Natural killer cell treated with Interleukin-12 subunit alpha and Interleukin-12 subunit beta and Interleukin-15 and Interleukin-18, amount 100 ng/mL, for 72 hours (primary cell): Measurements from ENCODE around the gene RASGRF1. TPM values are rescaled to one million over a fixed set of nuclear protein-coding genes. Genes with fewer than 3 reads are reported as not detected.
A peak's percentile ranks its signal among the peaks of the same experiment; 100 is the strongest.
"Not testable (repeated sequence)": the region's sequence is repeated elsewhere in the genome, so short reads cannot be mapped to it uniquely, and the experiment has no call there.

Source experiments
- ATAC-seq, 2 donors: fragments of 150-1000 bp; cut with Tn5 transposase in 1 of 2; sonication (Bioruptor Pico), chemical (Tn5 transposase) in 1 of 2; 2 replicates each; pipeline ENCODE4 v1.10.0; 2021
- DNase-seq: peaks from one replicate; pipeline ENCODE4 v3.0.0; 2022; ENCODE audit warnings: low spot score
- H3K27ac Mint-ChIP-seq, 2 donors: 1 replicate in 1 of 2; 2 replicates in 1 of 2; pipeline ENCODE4 v1.8.0; 2022; ENCODE audit warnings: mixed read lengths in 2 of 2, mild to moderate bottlenecking in 1 of 2, moderate library complexity in 1 of 2
- H3K27me3 Mint-ChIP-seq, 2 donors: 1 replicate in 1 of 2; 2 replicates in 1 of 2; pipeline ENCODE4 v1.8.0; 2022; ENCODE audit warnings: mixed read lengths in 2 of 2
- H3K36me3 Mint-ChIP-seq: one replicate; pipeline ENCODE4 v1.8.0; 2022; ENCODE audit warnings: mixed read lengths
- H3K4me1 Mint-ChIP-seq, 2 donors: 1 replicate in 1 of 2; 2 replicates in 1 of 2; pipeline ENCODE4 v1.8.0; 2022; ENCODE audit warnings: low read depth in 2 of 2, mixed read lengths in 2 of 2, mild to moderate bottlenecking in 1 of 2
- H3K4me3 Mint-ChIP-seq: one replicate; pipeline ENCODE4 v1.8.0; 2022; ENCODE audit warnings: mixed read lengths
- H3K9me3 Mint-ChIP-seq: 2 replicates; pipeline ENCODE4 v1.8.0; 2022; ENCODE audit warnings: mixed read lengths
- total RNA-seq, 2 donors: library from RNA; stranded (reverse); gene quantifications; one replicate each; pipeline ENCODE4 v1.2.3, GENCODE V29; 2022

RASGRF1 gene
- total RNA-seq, 2 donors from 2014 or later: 0.11 TPM; not detected in 1

- H3K27ac Mint-ChIP-seq: no peak overlapping the region
- no peaks in the 10 kb centered on the region for H3K27me3 Mint-ChIP-seq
- H3K4me3 Mint-ChIP-seq: no peak overlapping the region
- ATAC-seq (no peak), DNase-seq (no peak)
- H3K9me3 Mint-ChIP-seq: no peaks in the 10 kb centered on the region
- H3K4me1 Mint-ChIP-seq: no peaks in the 10 kb centered on the region
- H3K36me3 Mint-ChIP-seq: no peaks in the 10 kb centered on the region
These were observed 159.8 kb downstream of the RASGRF1 start for GRCh38 chr15:78930577-78931388.

GRCh38 chr15:78929536-78930264 lies 160.9 kb downstream of the RASGRF1 start:
- DNase-seq (no peak), ATAC-seq (no peak)
- no peaks in the 10 kb centered on the region for H3K27me3 Mint-ChIP-seq
- H3K27ac Mint-ChIP-seq: peak overlapping the region in 1 of 2 donors; percentile 12
- H3K4me3 Mint-ChIP-seq: no peak overlapping the region
- H3K9me3 Mint-ChIP-seq: no peaks in the 10 kb centered on the region
- no peaks in the 10 kb centered on the region for H3K36me3 Mint-ChIP-seq
- no peaks in the 10 kb centered on the region for H3K4me1 Mint-ChIP-seq

GRCh38 chr15:78928616-78929093 lies 161.9 kb downstream of the RASGRF1 start:
- no peak for DNase-seq
- H3K27ac Mint-ChIP-seq: no peak overlapping the region
- no peak for ATAC-seq
- no peak overlapping the region for H3K4me3 Mint-ChIP-seq
- no peaks in the 10 kb centered on the region for H3K27me3 Mint-ChIP-seq
- H3K4me1 Mint-ChIP-seq: no peaks in the 10 kb centered on the region
- no peaks in the 10 kb centered on the region for H3K36me3 Mint-ChIP-seq
- H3K9me3 Mint-ChIP-seq: no peaks in the 10 kb centered on the region

- not testable (repeated sequence) for H3K27me3 Mint-ChIP-seq, H3K4me1 Mint-ChIP-seq, H3K36me3 Mint-ChIP-seq, H3K9me3 Mint-ChIP-seq, H3K27ac Mint-ChIP-seq, DNase-seq, ATAC-seq, H3K4me3 Mint-ChIP-seq
These were observed 162.4 kb downstream of the RASGRF1 start for GRCh38 chr15:78928176-78928575.

GRCh38 chr15:78927077-78927790 lies 163.3 kb downstream of the RASGRF1 start:
- Mint-ChIP-seq H3K4me1 (no peaks in the 10 kb centered on the region), H3K36me3 (no peaks in the 10 kb centered on the region), H3K4me3 (no peak overlapping the region), H3K9me3 (no peaks in the 10 kb centered on the region), H3K27me3 (no peaks in the 10 kb centered on the region), H3K27ac (no peak overlapping the region)
- DNase-seq: no peak
- no peak for ATAC-seq

GRCh38 chr15:78925956-78926743 lies 164.4 kb downstream of the RASGRF1 start:
- Mint-ChIP-seq H3K27ac (no peak overlapping the region), H3K4me3 (no peak overlapping the region), H3K9me3 (no peaks in the 10 kb centered on the region), H3K4me1 (no peaks in the 10 kb centered on the region), H3K27me3 (no peaks in the 10 kb centered on the region), H3K36me3 (no peaks in the 10 kb centered on the region)
- ATAC-seq (peak in 1 of 2 donors; percentile 24), DNase-seq (no peak)

- Mint-ChIP-seq H3K4me1 (no peaks in the 10 kb centered on the region), H3K27ac (no peak overlapping the region), H3K4me3 (no peak overlapping the region), H3K27me3 (no peaks in the 10 kb centered on the region), H3K9me3 (no peaks in the 10 kb centered on the region), H3K36me3 (no peaks in the 10 kb centered on the region)
- ATAC-seq (no peak), DNase-seq (no peak)
These were observed 165.4 kb downstream of the RASGRF1 start for GRCh38 chr15:78925076-78925624.

- ATAC-seq: no peak
- no peaks in the 10 kb centered on the region for H3K36me3 Mint-ChIP-seq
- H3K27me3 Mint-ChIP-seq: no peaks in the 10 kb centered on the region
- H3K9me3 Mint-ChIP-seq: no peaks in the 10 kb centered on the region
- DNase-seq: no peak
- H3K4me1 Mint-ChIP-seq: no peaks in the 10 kb centered on the region
- no peak overlapping the region for H3K4me3 Mint-ChIP-seq
- H3K27ac Mint-ChIP-seq: peak overlapping the region in 1 of 2 donors; percentile 34
These were observed 166.9 kb downstream of the RASGRF1 start for GRCh38 chr15:78923480-78924360.

- Mint-ChIP-seq H3K36me3 (no peaks in the 10 kb centered on the region), H3K9me3 (no peaks in the 10 kb centered on the region), H3K27me3 (no peaks in the 10 kb centered on the region), H3K27ac (no peak overlapping the region), H3K4me1 (no peaks in the 10 kb centered on the region), H3K4me3 (no peak overlapping the region)
- DNase-seq: no peak
- ATAC-seq: no peak
These were observed 167.6 kb downstream of the RASGRF1 start for GRCh38 chr15:78923015-78923414.

GRCh38 chr15:78922527-78922926 lies 168.1 kb downstream of the RASGRF1 start:
- Mint-ChIP-seq H3K36me3 (no peaks in the 10 kb centered on the region), H3K27me3 (no peaks in the 10 kb centered on the region), H3K27ac (no peak overlapping the region)

GRCh38 chr15:78921940-78922339 lies 168.6 kb downstream of the RASGRF1 start:
- Mint-ChIP-seq H3K4me3 (no peak overlapping the region), H3K9me3 (no peaks in the 10 kb centered on the region), H3K27me3 (no peaks in the 10 kb centered on the region), H3K4me1 (peaks cover 0 to 2% of the 10 kb centered on the region in 2 donors), H3K27ac (no peak overlapping the region), H3K36me3 (no peaks in the 10 kb centered on the region)
- ATAC-seq (no peak), DNase-seq (no peak)

More at GRCh38 chr15:78922527-78922926, 168.1 kb downstream of the RASGRF1 start:
- DNase-seq (no peak), ATAC-seq (no peak)
- Mint-ChIP-seq H3K9me3 (no peaks in the 10 kb centered on the region), H3K4me1 (no peaks in the 10 kb centered on the region), H3K4me3 (no peak overlapping the region)

GRCh38 chr15:78921517-78921916 lies 169.1 kb downstream of the RASGRF1 start:
- DNase-seq: no peak
- Mint-ChIP-seq H3K27me3 (no peaks in the 10 kb centered on the region), H3K4me1 (peaks cover 0 to 4% of the 10 kb centered on the region in 2 donors), H3K9me3 (no peaks in the 10 kb centered on the region), H3K36me3 (no peaks in the 10 kb centered on the region), H3K4me3 (no peak overlapping the region), H3K27ac (no peak overlapping the region)
- no peak for ATAC-seq
